Tibial nerve (tissue), 4 donors: ENCODE results near the gene TMEM156. TPM values are rescaled to one million over a fixed set of nuclear protein-coding genes. Genes with fewer than 3 reads are reported as not detected.

Experiments used
- DNase-seq, 2 donors: peaks; one replicate each; pipeline ENCODE4 v3.0.0-alpha.2; 2019; ENCODE audit warnings: low spot score in 2 of 2
- H3K27ac ChIP-seq, 4 donors: fragments of 200-600 bp; sonication (generic) in 3 of 4; one replicate each; pipeline ENCODE4 v1.5.1; 2017 to 2019; ENCODE audit warnings: mild to moderate bottlenecking in 1 of 4
- H3K27me3 ChIP-seq, 2 donors: fragments of 200-600 bp; sonication (generic) in 1 of 2; one replicate each; pipeline versions ENCODE4 v1.5.1 to v1.6.0; 2017 to 2019
- H3K36me3 ChIP-seq, 3 donors: fragments of 200-600 bp; sonication (generic); one replicate each; pipeline ENCODE4 v1.5.1; 2018 to 2019
- H3K4me1 ChIP-seq, 4 donors: fragments of 200-600 bp; sonication (generic) in 3 of 4; one replicate each; pipeline ENCODE4 v1.5.1; 2017 to 2019
- H3K4me3 ChIP-seq, 4 donors: fragments of 200-600 bp; sonication (generic) in 3 of 4; one replicate each; pipeline ENCODE4 v1.5.1; 2017 to 2019; ENCODE audit warnings: mild to moderate bottlenecking in 1 of 4, moderate library complexity in 1 of 4
- H3K9me3 ChIP-seq, 4 donors: fragments of 200-600 bp; sonication (generic) in 3 of 4; one replicate each; pipeline ENCODE4 v1.5.1; 2017 to 2019
- CTCF ChIP-seq, 5 experiments: fragments of 200-600 bp in 3 of 5; fragments of 450-650 bp in 2 of 5; sonication (generic) in 3 of 5; IDR thresholded peaks; one replicate each; pipeline ENCODE4 v1.5.1; 2016 to 2019; ENCODE audit warnings: antibody characterized with exemption in 5 of 5, mild to moderate bottlenecking in 3 of 5, moderate library complexity in 2 of 5
- EP300 ChIP-seq, 2 donors: sonication (generic); formaldehyde crosslinking; IDR thresholded peaks; one replicate each; pipeline ENCODE4 v1.6.1; 2017; ENCODE audit warnings: antibody characterized with exemption in 2 of 2, mild to moderate bottlenecking in 1 of 2
- POLR2A ChIP-seq, 2 donors: fragments of 450-650 bp; IDR thresholded peaks; one replicate each; pipeline ENCODE4 v1.6.1; 2017; ENCODE audit warnings: antibody characterized with exemption in 2 of 2, mild to moderate bottlenecking in 2 of 2, moderate library complexity in 2 of 2
- WGBS, 2 donors: methylation state at CpG; one replicate each; pipeline ENCODE4 v1.1.5; 2018; 5-methylcytosine and 5-hydroxymethylcytosine counted together
- total RNA-seq, 4 donors: library from RNA; depleted of rRNA; stranded (reverse); fragments of >200 nt; gene quantifications; one replicate each; pipeline ENCODE4 v1.1.0, GENCODE V29; 2016

The TMEM156 gene, protein sequence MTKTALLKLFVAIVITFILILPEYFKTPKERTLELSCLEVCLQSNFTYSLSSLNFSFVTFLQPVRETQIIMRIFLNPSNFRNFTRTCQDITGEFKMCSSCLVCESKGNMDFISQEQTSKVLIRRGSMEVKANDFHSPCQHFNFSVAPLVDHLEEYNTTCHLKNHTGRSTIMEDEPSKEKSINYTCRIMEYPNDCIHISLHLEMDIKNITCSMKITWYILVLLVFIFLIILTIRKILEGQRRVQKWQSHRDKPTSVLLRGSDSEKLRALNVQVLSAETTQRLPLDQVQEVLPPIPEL
- total RNA-seq, result 1 to 10 TPM in 1 of 4 donors, under 1 TPM in 1, not detected in 2; 0.66 to 8.6 TPM

DNA sequence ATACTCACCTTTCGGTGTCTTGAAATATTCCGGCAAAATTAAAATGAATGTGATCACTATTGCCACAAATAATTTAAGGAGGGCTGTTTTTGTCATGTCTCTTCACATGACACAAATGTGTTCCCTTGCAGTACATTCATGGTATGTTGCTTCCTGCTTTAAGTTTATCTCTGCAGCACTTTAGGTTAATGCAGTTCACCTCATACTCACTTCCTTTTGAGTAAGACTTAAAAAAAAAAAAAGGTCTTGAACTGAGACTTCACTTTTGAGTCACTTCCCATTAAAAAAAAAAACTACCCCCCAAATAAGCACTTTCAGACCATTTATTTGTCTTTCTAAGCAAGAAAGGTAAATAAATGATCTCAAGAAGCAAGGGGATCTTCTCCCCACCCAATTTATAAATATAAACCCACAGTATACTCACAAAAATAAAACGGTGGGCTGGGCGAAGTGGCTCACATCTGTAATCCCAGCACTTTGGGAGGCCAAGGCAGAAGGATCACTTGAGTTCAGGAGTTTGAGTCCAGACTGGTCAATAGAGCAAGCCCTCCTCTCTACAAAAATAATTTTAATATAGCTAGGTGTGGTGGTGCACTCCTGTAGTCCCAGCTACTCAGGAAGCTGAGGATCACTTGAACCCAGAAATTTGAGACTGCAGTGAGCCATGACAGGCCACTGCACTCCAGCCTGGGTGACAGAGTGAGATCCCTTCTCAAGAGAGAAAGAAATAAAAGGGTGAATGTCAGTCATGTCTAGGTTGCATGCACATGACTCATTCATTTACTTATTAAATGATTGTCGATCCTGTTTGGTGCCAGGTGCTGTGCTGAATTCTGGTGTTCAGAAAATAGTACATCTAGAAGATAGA lies at the start of gene TMEM156:
TMEM156 (minus strand) TSS at position 192 of the 868 bp plus-strand sequence; CDS start at position 96, 96 bp downstream.
- H3K27ac ChIP-seq, result peak within 1 kb of the TSS in 1 of 4 donors; percentile 67
- peak within 1 kb of the TSS in 1 of 4 donors; percentile 17 for H3K4me3 ChIP-seq
- peaks cover 0 to 4% (median 0%) of the 10 kb centered on the region in 4 donors for H3K4me1 ChIP-seq
- 78 to 79% methylated on average over 5 of the region's 5 CpGs for WGBS, 2 donors
- H3K27me3 ChIP-seq, result no peaks in the 10 kb centered on the region
- DNase-seq, result no peak
- H3K36me3 ChIP-seq, result no peaks in the 10 kb centered on the region
- TF ChIP-seq POLR2A (IDR thresholded peaks at IDR 0.05) (no peak), EP300 (IDR thresholded peaks at IDR 0.05) (no peak), CTCF (IDR thresholded peaks at IDR 0.05) (no peak)
- no peaks in the 10 kb centered on the region for H3K9me3 ChIP-seq

- no peaks in the 10 kb centered on the region for H3K9me3 ChIP-seq
- WGBS, 2 donors, result 94 to 99% methylated on average over 2 of the region's 2 CpGs
- no peaks in the 10 kb centered on the region for H3K4me1 ChIP-seq
- H3K27ac ChIP-seq, result no peak overlapping the region
- DNase-seq, result no peak
- H3K27me3 ChIP-seq, result no peaks in the 10 kb centered on the region
- TF ChIP-seq POLR2A (IDR thresholded peaks at IDR 0.05) (no peak), EP300 (IDR thresholded peaks at IDR 0.05) (no peak), CTCF (IDR thresholded peaks at IDR 0.05) (no peak)
- no peak overlapping the region for H3K4me3 ChIP-seq
- H3K36me3 ChIP-seq, result peaks cover 0 to 24% (median 0%) of the 10 kb centered on the region in 3 donors
Observed at GRCh38 chr4:39078829-39079228, 46.6 kb upstream of the TMEM156 start.

- WGBS, 2 donors, result 77 to 88% methylated on average over 3 of the region's 3 CpGs
- Histone ChIP-seq H3K36me3 (no peaks in the 10 kb centered on the region), H3K9me3 (no peaks in the 10 kb centered on the region), H3K27ac (no peak overlapping the region), H3K4me3 (no peak overlapping the region), H3K27me3 (no peaks in the 10 kb centered on the region), H3K4me1 (peaks cover 0 to 14% (median 0%) of the 10 kb centered on the region in 4 donors)
- DNase-seq, result no peak
- no peak for TF ChIP-seq CTCF (IDR thresholded peaks at IDR 0.05)
- no peak for TF ChIP-seq EP300 (IDR thresholded peaks at IDR 0.05)
- TF ChIP-seq POLR2A (IDR thresholded peaks at IDR 0.05), result no peak
Observed at GRCh38 chr4:39068907-39069306, 36.7 kb upstream of the TMEM156 start.

DNA sequence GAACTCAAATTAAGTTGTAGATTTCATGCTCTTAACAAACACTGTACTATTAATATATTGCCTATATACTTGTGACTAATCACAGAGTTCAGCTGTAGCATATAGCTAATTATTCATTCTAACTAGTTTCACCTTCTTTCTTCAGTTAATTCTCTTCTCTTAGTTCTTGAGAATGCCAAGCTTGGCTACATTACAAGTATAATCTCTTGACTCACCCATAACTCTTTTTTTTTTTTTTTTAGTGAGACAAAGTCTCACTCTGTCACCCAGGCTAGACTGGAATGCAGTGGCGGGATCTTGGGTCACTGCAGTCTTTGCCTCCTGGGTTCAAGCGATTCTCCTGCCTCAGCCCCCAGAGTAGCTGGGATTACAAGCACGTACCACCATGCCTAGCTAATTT lies 35.2 kb upstream of the TMEM156 start:
- no peak for DNase-seq
- TF ChIP-seq EP300 (IDR thresholded peaks at IDR 0.05), result no peak
- no peak for TF ChIP-seq CTCF (IDR thresholded peaks at IDR 0.05)
- no peak for TF ChIP-seq POLR2A (IDR thresholded peaks at IDR 0.05)
- 51 to 63% methylated on average over 3 of the region's 3 CpGs for WGBS, 2 donors
- Histone ChIP-seq H3K9me3 (no peaks in the 10 kb centered on the region), H3K36me3 (no peaks in the 10 kb centered on the region), H3K27ac (no peak overlapping the region), H3K4me3 (no peak overlapping the region), H3K27me3 (no peaks in the 10 kb centered on the region), H3K4me1 (peaks cover 0 to 29% (median 2%) of the 10 kb centered on the region in 4 donors)

DNA sequence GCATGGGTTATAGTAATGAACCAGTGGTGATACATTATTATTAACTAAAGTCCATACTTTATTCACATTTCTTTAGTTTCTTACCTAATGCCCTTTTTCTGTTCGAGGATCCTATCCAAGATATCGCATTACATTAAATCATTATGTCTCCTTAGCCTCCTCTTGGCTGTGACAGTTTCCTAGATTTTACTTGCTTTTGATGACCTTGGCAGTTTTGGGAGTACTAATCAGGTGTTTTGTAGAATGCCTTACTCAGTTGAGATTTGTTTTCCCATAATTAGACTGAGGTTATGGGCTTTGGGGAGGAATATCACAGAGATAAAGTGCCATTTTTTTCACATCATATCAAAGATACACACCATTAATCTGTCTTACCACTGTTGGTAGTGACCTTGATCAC lies 34.8 kb upstream of the TMEM156 start:
- TF ChIP-seq CTCF (IDR thresholded peaks at IDR 0.05), result no peak
- no peak for TF ChIP-seq POLR2A (IDR thresholded peaks at IDR 0.05)
- no peak for TF ChIP-seq EP300 (IDR thresholded peaks at IDR 0.05)
- WGBS, 2 donors, result 90 to 93% methylated on average over 2 of the region's 2 CpGs

More for the DNA sequence above, 34.8 kb upstream of the TMEM156 start:
- Histone ChIP-seq H3K27me3 (no peaks in the 10 kb centered on the region), H3K27ac (no peak overlapping the region), H3K4me3 (no peak overlapping the region), H3K9me3 (no peaks in the 10 kb centered on the region), H3K36me3 (no peaks in the 10 kb centered on the region), H3K4me1 (peaks cover 0 to 33% (median 4%) of the 10 kb centered on the region in 4 donors)
- DNase-seq, result no peak
